GM12878 (cell line): Measurements from ENCODE around the gene CDH2.

ENCODE experiments used
- ATF3 ChIP-seq: IDR thresholded peaks from 2 replicates; pipeline ENCODE4 v1.6.1; 2011; ENCODE audit warnings: low read depth, mild to moderate bottlenecking, low read length, moderate library complexity, borderline replicate concordance; ENCODE audit errors: extremely low read depth
- CBX3 ChIP-seq: fragments of 200-600 bp; sonication (generic); IDR thresholded peaks from 2 replicates; pipeline ENCODE4 v1.6.1; 2016; ENCODE audit warnings: low read depth, borderline replicate concordance
- CTCF ChIP-seq, 3 experiments: IDR thresholded peaks in 2 of 3; conservative IDR thresholded peaks in 1 of 3; 2 replicates each; pipeline ENCODE4 v1.5.1; 2011; ENCODE audit warnings: low read depth in 3 of 3, low read length in 3 of 3, mild to moderate bottlenecking in 3 of 3, control low read depth in 2 of 3, moderate library complexity in 2 of 3, inconsistent platforms in 1 of 3, mixed read lengths in 1 of 3; ENCODE audit not compliant: control insufficient read depth in 2 of 3, insufficient read depth in 1 of 3; ENCODE audit errors: extremely low read depth in 1 of 3
- FOXM1 ChIP-seq: IDR thresholded peaks from 2 replicates; pipeline ENCODE4 v1.6.1; 2012; ENCODE audit warnings: low read depth, mild to moderate bottlenecking, inconsistent platforms, low read length, moderate library complexity
- KDM1A ChIP-seq: fragments of 200-600 bp; sonication (generic); IDR thresholded peaks from 2 replicates; pipeline ENCODE4 v1.6.1; 2016; ENCODE audit warnings: borderline replicate concordance
- MAX ChIP-seq: IDR thresholded peaks from 2 replicates; pipeline ENCODE4 v1.6.1; 2012; ENCODE audit warnings: low read depth, low read length, improper control_type of control experiment
- NR2C1 ChIP-seq: fragments of 450-650 bp; IDR thresholded peaks from 2 replicates; pipeline ENCODE4 v1.6.1; 2017; ENCODE audit warnings: antibody characterized with exemption, mild to moderate bottlenecking, moderate library complexity
- POLR2A ChIP-seq: IDR thresholded peaks from 2 replicates; pipeline ENCODE4 v1.6.1; 2011; ENCODE audit warnings: low read depth, mild to moderate bottlenecking, low read length
- POLR2AphosphoS5 ChIP-seq: IDR thresholded peaks from 2 replicates; pipeline ENCODE4 v1.6.1; 2011; ENCODE audit warnings: mild to moderate bottlenecking, low read length, inconsistent platforms
- SP1 ChIP-seq: IDR thresholded peaks from one replicate; pipeline ENCODE4 v1.6.1; 2011; ENCODE audit warnings: low read depth, low read length

GRCh38 chr18:27931535-27931934, 245.4 kb downstream of the CDH2 start:
- TF ChIP-seq CBX3 (no peak), CTCF (IDR thresholded peaks at IDR 0.05 in 2 of 3, conservative IDR thresholded peaks at IDR 0.05 in 1 of 3; ENCODE audit: control insufficient read depth in 2 of 3, extremely low read depth in 1 of 3, insufficient read depth in 1 of 3, low read depth in 3 of 3, low read length in 3 of 3) (no peak), FOXM1 (no peak), MAX (no peak), SP1 (no peak), POLR2A (no peak), POLR2AphosphoS5 (no peak), NR2C1 (no peak), ATF3 (no peak), KDM1A (no peak)
